ENCODE data around the gene PAPSS2. TPM values are rescaled to one million over a fixed set of nuclear protein-coding genes. Genes with fewer than 3 reads are reported as not detected.

Gene PAPSS2
- total and polyA plus RNA-seq, 7 donors: 7.1 to 88.9 (median 8.6) TPM

- Histone ChIP-seq H3K27ac (no peak overlapping the region), H3K4me1 (no peaks in the 10 kb centered on the region), H3K36me3 (no peaks in the 10 kb centered on the region), H3K4me3 (no peak overlapping the region), H3K9me3 (no peaks in the 10 kb centered on the region), H3K27me3 (peaks cover 0 to 5% (median 0%) of the 10 kb centered on the region in 3 donors)
- WGBS, 2 donors: 8 to 61% methylated on average over 2 of the region's 2 CpGs
- no peak for DNase-seq
- TF ChIP-seq POLR2AphosphoS5 (IDR thresholded peaks at IDR 0.05): no peak
- intact Hi-C loops (cut with DNase I): no loop called here
Measured at GRCh38 chr10:87667493-87667892, 7.8 kb downstream of the PAPSS2 start.

- 19 to 58% methylated on average over 5 of the region's 5 CpGs for WGBS, 2 donors
- H3K27me3 ChIP-seq: peaks cover 0 to 5% (median 0%) of the 10 kb centered on the region in 3 donors
Measured at GRCh38 chr10:87668324-87669074, 8.8 kb downstream of the PAPSS2 start.

GRCh38 chr10:87669752-87670151 lies 10.1 kb downstream of the PAPSS2 start:
- TF ChIP-seq EP300 (IDR thresholded peaks at IDR 0.05): no peak
- no peak for TF ChIP-seq CTCF (IDR thresholded peaks at IDR 0.05)
- TF ChIP-seq POLR2AphosphoS5 (IDR thresholded peaks at IDR 0.05): no peak
- TF ChIP-seq POLR2A (IDR thresholded peaks at IDR 0.05): no peak
- no peaks in the 10 kb centered on the region for H3K9me3 ChIP-seq
- H3K36me3 ChIP-seq: no peaks in the 10 kb centered on the region
- 96 to 99% methylated on average over 1 of the region's 1 CpG for WGBS, 2 donors
- DNase-seq: no peak
- intact Hi-C loops (cut with DNase I): no loop called here
- no peak overlapping the region for H3K4me3 ChIP-seq
- H3K27ac ChIP-seq: no peak overlapping the region
- H3K27me3 ChIP-seq: no peaks in the 10 kb centered on the region
- H3K4me1 ChIP-seq: no peaks in the 10 kb centered on the region

More at GRCh38 chr10:87668324-87669074, 8.8 kb downstream of the PAPSS2 start:
- no peaks in the 10 kb centered on the region for H3K36me3 ChIP-seq
- intact Hi-C loops (cut with DNase I): no loop called here
- H3K9me3 ChIP-seq: no peaks in the 10 kb centered on the region
- DNase-seq: no peak
- H3K4me1 ChIP-seq: no peaks in the 10 kb centered on the region
- H3K27ac ChIP-seq: no peak overlapping the region
- no peak for TF ChIP-seq POLR2A (IDR thresholded peaks at IDR 0.05)
- H3K4me3 ChIP-seq: no peak overlapping the region

- intact Hi-C loops (cut with DNase I): no loop called here
- Histone ChIP-seq H3K4me3 (no peak overlapping the region), H3K27ac (no peak overlapping the region), H3K9me3 (no peaks in the 10 kb centered on the region), H3K27me3 (no peaks in the 10 kb centered on the region), H3K4me1 (no peaks in the 10 kb centered on the region), H3K36me3 (no peaks in the 10 kb centered on the region)
- no peak for TF ChIP-seq EP300 (IDR thresholded peaks at IDR 0.05)
- TF ChIP-seq POLR2A (IDR thresholded peaks at IDR 0.05): no peak
- TF ChIP-seq POLR2AphosphoS5 (IDR thresholded peaks at IDR 0.05): no peak
- no peak for TF ChIP-seq CTCF (IDR thresholded peaks at IDR 0.05)
- no peak for DNase-seq
Measured at GRCh38 chr10:87670586-87670985, 10.9 kb downstream of the PAPSS2 start.

- TF ChIP-seq POLR2AphosphoS5 (IDR thresholded peaks at IDR 0.05) (no peak), CTCF (IDR thresholded peaks at IDR 0.05) (no peak), POLR2A (IDR thresholded peaks at IDR 0.05) (no peak), EP300 (IDR thresholded peaks at IDR 0.05) (no peak)
- H3K9me3 ChIP-seq: no peaks in the 10 kb centered on the region
- no peaks in the 10 kb centered on the region for H3K4me1 ChIP-seq
- H3K27me3 ChIP-seq: no peaks in the 10 kb centered on the region
- H3K4me3 ChIP-seq: no peak overlapping the region
- WGBS, 2 donors: 57 to 60% methylated on average over 3 of the region's 3 CpGs
- H3K27ac ChIP-seq: no peak overlapping the region
- intact Hi-C loops (cut with DNase I): no loop called here
- no peaks in the 10 kb centered on the region for H3K36me3 ChIP-seq
- DNase-seq: no peak
Measured at GRCh38 chr10:87671139-87671815, 11.6 kb downstream of the PAPSS2 start.

Data from sigmoid colon (tissue), 7 donors.